Vagina (tissue), 2 donors: Measurements from ENCODE around the gene PLEK2.

ENCODE experiments used
- POLR2A ChIP-seq, 2 donors: fragments of 450-650 bp; IDR thresholded peaks; one replicate each; pipeline ENCODE4 v1.6.1; 2017; ENCODE audit warnings: antibody characterized with exemption in 2 of 2, mild to moderate bottlenecking in 2 of 2, moderate library complexity in 2 of 2
- POLR2AphosphoS5 ChIP-seq, 2 donors: sonication (generic); formaldehyde crosslinking; IDR thresholded peaks; one replicate each; pipeline ENCODE4 v1.9.0; 2017; ENCODE audit warnings: antibody characterized with exemption in 2 of 2, mild to moderate bottlenecking in 2 of 2, low read depth in 1 of 2; ENCODE audit not compliant: insufficient read depth in 1 of 2
- TF ChIP-seq, protein P1 (sequence below), 3 experiments: fragments of 450-650 bp in 2 of 3; fragments of 200-600 bp in 1 of 3; sonication (generic) in 1 of 3; IDR thresholded peaks; one replicate each; pipeline ENCODE4 v1.5.1; 2017 to 2019; ENCODE audit warnings: antibody characterized with exemption in 3 of 3, mild to moderate bottlenecking in 2 of 3, moderate library complexity in 2 of 3

DNA sequence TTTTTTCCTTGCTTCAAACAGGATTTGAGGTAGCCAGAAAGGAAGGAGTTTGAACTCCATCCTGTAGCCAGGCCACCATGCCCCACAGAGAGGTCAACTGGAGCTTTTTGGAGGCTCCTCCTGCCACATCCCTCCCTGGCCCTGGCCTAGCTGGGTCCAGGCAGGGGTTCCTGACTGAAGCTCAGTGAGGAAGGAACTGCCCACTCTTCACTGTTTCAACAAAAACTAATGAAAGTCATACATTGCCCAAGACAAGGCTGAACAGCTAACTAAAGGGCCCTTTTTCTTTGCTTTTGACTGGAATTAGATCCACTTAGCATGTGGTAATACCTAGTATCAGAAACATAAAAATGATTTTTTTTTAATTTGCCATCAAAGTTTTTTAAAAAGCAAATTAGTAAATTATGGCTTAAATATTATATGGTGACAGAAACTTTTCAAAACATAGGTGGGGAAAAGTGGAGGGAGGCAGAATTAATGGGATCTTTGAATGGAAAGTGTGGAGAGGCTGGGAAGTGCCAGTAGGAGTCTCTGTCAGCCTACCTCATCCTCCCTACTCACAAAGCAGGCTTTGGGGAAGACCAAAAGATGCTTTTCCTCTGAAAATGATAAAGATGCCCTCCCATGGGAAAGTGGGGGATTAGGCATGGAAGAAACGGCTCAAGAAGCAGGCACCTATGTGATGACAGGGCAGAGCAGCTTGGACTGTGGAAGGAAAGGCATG lies 22.0 kb downstream of the PLEK2 start:
- TF ChIP-seq POLR2AphosphoS5 (IDR thresholded peaks at IDR 0.05; ENCODE audit: insufficient read depth in 1 of 2, low read depth in 1 of 2) (no peak), POLR2A (IDR thresholded peaks at IDR 0.05) (no peak)
- TF ChIP-seq, protein P1, sequence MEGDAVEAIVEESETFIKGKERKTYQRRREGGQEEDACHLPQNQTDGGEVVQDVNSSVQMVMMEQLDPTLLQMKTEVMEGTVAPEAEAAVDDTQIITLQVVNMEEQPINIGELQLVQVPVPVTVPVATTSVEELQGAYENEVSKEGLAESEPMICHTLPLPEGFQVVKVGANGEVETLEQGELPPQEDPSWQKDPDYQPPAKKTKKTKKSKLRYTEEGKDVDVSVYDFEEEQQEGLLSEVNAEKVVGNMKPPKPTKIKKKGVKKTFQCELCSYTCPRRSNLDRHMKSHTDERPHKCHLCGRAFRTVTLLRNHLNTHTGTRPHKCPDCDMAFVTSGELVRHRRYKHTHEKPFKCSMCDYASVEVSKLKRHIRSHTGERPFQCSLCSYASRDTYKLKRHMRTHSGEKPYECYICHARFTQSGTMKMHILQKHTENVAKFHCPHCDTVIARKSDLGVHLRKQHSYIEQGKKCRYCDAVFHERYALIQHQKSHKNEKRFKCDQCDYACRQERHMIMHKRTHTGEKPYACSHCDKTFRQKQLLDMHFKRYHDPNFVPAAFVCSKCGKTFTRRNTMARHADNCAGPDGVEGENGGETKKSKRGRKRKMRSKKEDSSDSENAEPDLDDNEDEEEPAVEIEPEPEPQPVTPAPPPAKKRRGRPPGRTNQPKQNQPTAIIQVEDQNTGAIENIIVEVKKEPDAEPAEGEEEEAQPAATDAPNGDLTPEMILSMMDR (IDR thresholded peaks at IDR 0.05), result no peak
